Effector memory CD4-positive, alpha-beta T cell (primary cell): Measurements from ENCODE around the gene DDX42.

Experiments
- DNase-seq, 3 donors: peaks; one replicate each; pipeline ENCODE4 v3.0.0-alpha.2; 2020
- H3K27ac ChIP-seq: 2 replicates; pipeline ENCODE4 v1.7.0; 2013; ENCODE audit warnings: mild to moderate bottlenecking, low read length, moderate library complexity; ENCODE audit not compliant: insufficient read depth, poor library complexity, severe bottlenecking
- H3K27me3 ChIP-seq: replicated peaks from 2 replicates; pipeline ENCODE4 v1.7.0; 2013; ENCODE audit warnings: mild to moderate bottlenecking, low read length; ENCODE audit not compliant: insufficient read depth, control insufficient read depth, poor library complexity, severe bottlenecking
- H3K36me3 ChIP-seq: 2 replicates; pipeline ENCODE4 v1.7.0; 2013; ENCODE audit warnings: mild to moderate bottlenecking, low read length, moderate library complexity; ENCODE audit not compliant: control insufficient read depth, insufficient read depth
- H3K4me1 ChIP-seq: 2 replicates; pipeline ENCODE4 v1.7.0; 2013; ENCODE audit warnings: low read length, mild to moderate bottlenecking; ENCODE audit not compliant: control insufficient read depth, insufficient read depth, poor library complexity, severe bottlenecking
- H3K4me3 ChIP-seq: 2 replicates; pipeline ENCODE4 v1.7.0; 2013; ENCODE audit warnings: low read length, low read depth, mild to moderate bottlenecking; ENCODE audit not compliant: insufficient read depth, poor library complexity, severe bottlenecking
- H3K9me3 ChIP-seq: 2 replicates; pipeline ENCODE4 v1.7.0; 2013; ENCODE audit warnings: mild to moderate bottlenecking, low read length, moderate library complexity; ENCODE audit not compliant: control insufficient read depth

DDX42 gene

DNA sequence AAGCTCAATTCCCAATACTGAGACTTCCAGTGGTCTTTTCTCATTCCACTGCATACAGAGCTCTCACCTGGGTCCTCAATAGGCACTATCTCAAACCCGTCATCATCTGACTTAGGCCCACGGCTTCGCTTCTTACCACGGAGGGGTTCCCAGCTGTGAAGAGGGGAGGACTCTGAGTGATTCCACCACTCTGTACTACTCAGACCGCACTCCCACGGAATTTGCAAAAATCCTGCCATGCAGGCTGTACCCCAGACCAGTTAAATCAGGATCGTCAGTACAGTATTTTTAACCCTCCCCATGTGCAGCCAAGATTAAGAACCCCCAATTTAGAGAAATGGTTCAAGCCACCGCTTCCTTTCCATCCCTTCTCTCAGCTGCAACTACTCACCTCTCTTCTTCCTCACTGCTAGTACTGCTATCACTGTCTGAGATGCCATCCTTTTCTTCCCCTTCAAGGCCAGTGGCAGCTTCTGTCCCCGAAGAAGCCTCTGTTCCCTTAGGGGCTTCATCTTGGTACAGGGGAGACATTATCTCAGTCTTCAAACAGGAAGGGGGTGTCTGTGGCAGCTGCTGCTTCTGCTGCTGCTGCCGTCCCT is 47.1 kb downstream of the DDX42 start:
- H3K27ac ChIP-seq = no peak overlapping the region
- H3K9me3 ChIP-seq = no peaks in the 10 kb centered on the region
- H3K4me3 ChIP-seq = no peak overlapping the region
- H3K36me3 ChIP-seq = peaks cover 94% of the 10 kb centered on the region
- H3K27me3 ChIP-seq = no peaks in the 10 kb centered on the region
- peaks cover 5% of the 10 kb centered on the region for H3K4me1 ChIP-seq
- no peak for DNase-seq

DNA sequence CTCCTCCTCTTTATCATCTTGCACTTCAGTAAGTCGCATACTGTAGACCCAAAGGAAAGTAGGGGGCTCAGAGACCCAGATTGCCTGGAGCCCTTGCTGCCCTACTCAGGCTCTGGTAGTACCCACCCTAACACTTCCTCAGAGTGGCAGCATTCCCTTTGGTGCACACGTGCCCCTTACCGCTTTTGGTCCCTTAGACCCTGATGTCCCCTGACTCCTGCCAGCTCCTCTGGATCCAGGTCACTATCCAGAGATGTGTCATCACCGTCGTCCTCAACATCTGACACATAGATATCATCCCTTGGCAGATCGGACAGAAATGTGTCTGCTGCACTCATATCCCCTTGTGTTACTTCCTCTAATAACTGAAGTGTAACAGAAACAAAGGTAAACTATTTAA is 47.8 kb downstream of the DDX42 start:
- H3K9me3 ChIP-seq = no peaks in the 10 kb centered on the region
- peaks cover 87% of the 10 kb centered on the region for H3K36me3 ChIP-seq
- H3K27me3 ChIP-seq = no peaks in the 10 kb centered on the region
- DNase-seq = no peak
- H3K4me1 ChIP-seq = peaks cover 7% of the 10 kb centered on the region
- no peak overlapping the region for H3K4me3 ChIP-seq
- no peak overlapping the region for H3K27ac ChIP-seq

GRCh38 chr17:63822537-63822936 is 48.6 kb downstream of the DDX42 start:
- Histone ChIP-seq H3K36me3 (peaks cover 79% of the 10 kb centered on the region), H3K27ac (no peak overlapping the region), H3K9me3 (no peaks in the 10 kb centered on the region), H3K4me1 (peaks cover 7% of the 10 kb centered on the region), H3K4me3 (no peak overlapping the region), H3K27me3 (no peaks in the 10 kb centered on the region)
- DNase-seq = no peak

GRCh38 chr17:63823659-63824331 is 49.8 kb downstream of the DDX42 start:
- H3K36me3 ChIP-seq = peaks cover 67% of the 10 kb centered on the region
- no peaks in the 10 kb centered on the region for H3K27me3 ChIP-seq
- H3K4me1 ChIP-seq = peaks cover 17% of the 10 kb centered on the region
- no peaks in the 10 kb centered on the region for H3K9me3 ChIP-seq
- no peak overlapping the region for H3K27ac ChIP-seq
- no peak overlapping the region for H3K4me3 ChIP-seq
- no peak for DNase-seq

DNA sequence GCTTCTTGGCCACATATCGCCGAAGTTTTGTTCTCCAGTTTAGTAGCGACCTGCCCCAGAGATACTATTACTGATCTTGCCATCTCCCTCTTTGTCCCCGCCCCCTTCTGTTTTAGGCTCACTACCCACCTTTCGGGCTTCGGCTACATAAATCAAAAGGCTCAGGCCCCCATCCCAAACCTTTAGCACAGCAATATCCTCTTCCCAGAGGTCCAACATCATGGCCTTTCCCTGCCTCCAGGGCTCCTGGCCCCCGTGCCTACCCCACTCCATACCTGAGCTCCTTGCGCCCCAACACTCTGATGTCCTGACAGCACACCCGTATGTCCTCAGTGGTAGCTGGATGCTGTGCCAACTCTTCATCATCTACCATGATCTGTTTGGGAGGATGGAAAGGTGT is 50.4 kb downstream of the DDX42 start:
- Histone ChIP-seq H3K27ac (peak overlapping the region; percentile 28), H3K36me3 (peaks cover 64% of the 10 kb centered on the region), H3K4me3 (no peak overlapping the region), H3K27me3 (no peaks in the 10 kb centered on the region), H3K9me3 (no peaks in the 10 kb centered on the region), H3K4me1 (peaks cover 21% of the 10 kb centered on the region)
- DNase-seq = no peak

DNA sequence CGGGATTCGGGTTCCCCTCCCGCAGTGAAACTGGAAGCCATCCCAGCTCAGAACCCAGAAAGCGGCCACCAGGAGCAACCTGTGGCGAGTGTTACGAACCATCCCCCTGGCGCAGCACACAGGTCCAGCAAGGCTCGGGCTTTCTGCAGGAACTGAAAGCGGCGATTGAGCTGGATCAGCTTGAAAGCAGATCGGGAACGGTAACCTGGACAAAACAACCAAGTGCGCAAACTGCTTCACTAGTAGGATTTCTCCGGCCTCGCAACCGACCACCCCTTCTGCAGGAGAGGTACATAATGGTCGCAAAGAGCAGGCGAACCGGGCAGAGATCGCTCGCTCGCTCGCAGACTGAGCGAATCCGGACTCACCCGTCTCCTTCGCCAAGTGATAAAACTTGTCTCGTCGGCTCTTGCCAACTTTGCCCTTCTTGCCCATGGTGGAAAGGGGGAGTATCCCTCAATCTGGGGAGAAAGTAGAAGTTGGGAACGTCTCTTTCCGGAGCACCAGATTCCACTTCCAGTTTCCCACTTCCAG is 52.6 kb downstream of the DDX42 start:
- Histone ChIP-seq H3K4me1 (peaks cover 31% of the 10 kb centered on the region), H3K27ac (peak overlapping the region; percentile 96), H3K27me3 (no peaks in the 10 kb centered on the region), H3K4me3 (peak overlapping the region; percentile 89), H3K9me3 (no peaks in the 10 kb centered on the region), H3K36me3 (peaks cover 66% of the 10 kb centered on the region)
- no peak for DNase-seq

DNA sequence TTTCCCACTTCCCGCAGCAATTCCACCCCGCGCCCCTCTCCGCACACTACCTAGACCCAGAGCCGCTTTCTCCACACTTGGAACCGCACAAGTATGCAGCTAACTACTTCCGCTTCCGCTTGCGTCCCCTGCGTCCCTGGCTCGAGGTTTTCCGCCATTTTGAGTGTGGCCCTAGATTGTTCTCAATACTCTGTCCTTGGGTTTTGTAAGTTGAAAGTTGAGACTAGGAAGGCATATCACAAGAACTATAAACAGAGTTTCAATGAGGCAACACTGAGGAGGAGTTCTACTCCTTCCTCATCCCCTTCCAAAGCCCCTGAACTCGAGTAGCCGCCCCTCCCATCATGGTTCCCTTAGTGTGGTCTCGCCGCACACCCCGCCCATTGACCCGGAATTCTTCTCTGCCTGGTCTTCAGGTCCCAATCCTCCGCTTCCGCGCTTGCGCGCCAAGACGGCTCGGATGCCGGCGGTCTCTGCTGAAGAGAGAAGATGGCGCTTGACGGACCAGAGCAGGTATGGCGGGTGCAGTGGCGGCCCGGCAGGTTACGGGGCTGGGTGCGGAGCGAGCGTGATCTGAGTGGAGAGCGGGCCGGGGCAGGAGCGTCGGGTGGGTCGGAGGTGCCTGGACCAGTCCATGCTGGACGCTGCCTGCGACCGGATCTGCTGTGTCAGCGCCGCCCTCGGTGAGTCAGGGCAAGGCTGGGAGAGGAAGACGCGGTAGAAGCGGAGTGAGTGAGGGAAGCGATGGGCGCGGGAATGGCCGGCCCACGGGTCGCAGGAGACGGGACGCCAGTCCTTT is 53.2 kb downstream of the DDX42 start, which contains the start of the genes FTSJ3 and PSMC5:
Gene FTSJ3 (minus strand): TSS at position 662 of the 799 bp plus-strand sequence. CDS start 761 bp downstream, outside the sequence.
Gene PSMC5 (plus strand): TSS at position 430 of the 799 bp plus-strand sequence. CDS start 60 bp downstream, at position 490.
- peak; percentile 84 to 94 (median 91) for DNase-seq
- Histone ChIP-seq H3K9me3 (no peaks in the 10 kb centered on the region), H3K36me3 (peaks cover 66% of the 10 kb centered on the region), H3K27ac (peak within 1 kb of the TSS; percentile 96), H3K27me3 (no peaks in the 10 kb centered on the region), H3K4me3 (peak within 1 kb of the TSS; percentile 89), H3K4me1 (peaks cover 37% of the 10 kb centered on the region)

DNA sequence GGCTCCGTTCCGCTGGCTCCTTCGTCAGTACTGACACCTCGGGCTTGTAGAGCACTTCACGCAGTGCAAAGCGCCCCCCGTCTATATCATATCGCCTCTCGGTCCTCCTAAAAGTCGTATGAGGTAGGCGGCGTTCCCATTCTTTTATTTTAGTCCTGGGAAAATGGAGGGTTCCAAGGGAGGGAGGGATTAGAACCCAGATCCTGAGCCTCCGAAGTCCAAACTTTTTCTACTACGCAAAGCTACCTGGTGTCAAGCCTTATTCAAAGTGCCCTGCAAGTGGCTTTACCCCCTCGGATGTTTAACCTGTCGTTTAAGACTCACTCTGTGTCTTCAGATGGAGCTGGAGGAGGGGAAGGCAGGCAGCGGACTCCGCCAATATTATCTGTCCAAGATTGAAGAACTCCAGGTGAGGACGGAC is 53.8 kb downstream of the DDX42 start:
- Histone ChIP-seq H3K9me3 (no peaks in the 10 kb centered on the region), H3K4me3 (peak overlapping the region; percentile 89), H3K4me1 (peaks cover 38% of the 10 kb centered on the region), H3K27me3 (no peaks in the 10 kb centered on the region), H3K27ac (peak overlapping the region; percentile 96), H3K36me3 (peaks cover 66% of the 10 kb centered on the region)
- DNase-seq = no peak

DNA sequence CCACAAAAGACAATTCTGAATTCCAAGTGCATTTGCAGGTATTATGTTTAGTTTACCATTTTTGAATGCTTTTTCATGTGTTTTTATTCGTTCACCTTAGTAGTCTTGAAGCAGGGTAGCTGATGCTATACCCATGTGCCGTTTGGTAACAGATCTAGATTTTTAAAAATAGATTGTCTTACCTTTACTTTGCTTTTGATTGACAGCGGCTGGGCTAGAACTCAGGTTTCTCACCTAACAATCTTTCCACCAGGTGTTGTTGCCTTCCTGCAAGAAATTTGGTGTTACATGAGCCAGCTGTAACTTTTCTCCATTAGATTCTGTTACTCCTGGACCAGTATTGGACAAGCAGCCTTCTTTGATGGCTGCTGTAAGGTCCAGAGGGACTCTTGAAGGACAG is 55.0 kb downstream of the DDX42 start:
- Histone ChIP-seq H3K27me3 (no peaks in the 10 kb centered on the region), H3K4me3 (no peak overlapping the region), H3K36me3 (peaks cover 66% of the 10 kb centered on the region), H3K4me1 (peaks cover 38% of the 10 kb centered on the region), H3K27ac (no peak overlapping the region), H3K9me3 (no peaks in the 10 kb centered on the region)
- DNase-seq = no peak
